ENCODE data around the gene CGN. TPM values are rescaled to one million over a fixed set of nuclear protein-coding genes. Genes with fewer than 3 reads are reported as not detected.
"Not testable (repeated sequence)": the region's sequence is repeated elsewhere in the genome, so short reads cannot be mapped to it uniquely, and the experiment has no call there.

The CGN gene
- total and polyA plus RNA-seq, 10 donors = 0.09 to 0.87 (median 0.27) TPM; not detected in 2

DNA sequence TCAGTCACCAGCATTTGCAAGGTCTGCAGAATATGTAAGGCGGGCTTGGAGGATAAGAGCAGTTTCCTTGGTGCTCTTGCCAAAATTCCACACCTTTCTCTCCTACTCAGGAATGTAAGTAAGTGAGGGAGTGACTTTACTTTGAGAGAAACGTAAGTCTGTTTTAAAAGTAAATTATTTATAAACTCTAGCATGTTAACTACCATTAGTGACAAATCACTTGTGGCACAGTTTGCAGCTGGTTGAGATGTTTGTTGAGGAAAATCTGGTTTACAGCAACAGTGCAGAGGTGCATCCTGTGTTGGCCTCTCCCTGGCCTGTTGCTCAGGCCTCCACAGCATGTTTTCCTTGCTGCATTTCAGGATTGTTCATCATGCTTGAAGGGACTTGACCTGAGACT is 8.5 kb downstream of the CGN start:
- Histone ChIP-seq H3K27ac (no peak overlapping the region), H3K4me3 (no peak overlapping the region), H3K4me1 (no peaks in the 10 kb centered on the region), H3K36me3 (no peaks in the 10 kb centered on the region), H3K27me3 (replicated peaks in 1 of 7) (peaks cover 0 to 5% (median 0%) of the 10 kb centered on the region in 7 donors), H3K9me3 (no peaks in the 10 kb centered on the region)
- intact Hi-C loops (cut with DNase I; ENCODE audit: low total_unique reads) = no loop called here
- no peak for DNase-seq
- WGBS, 5 donors = 80 to 93% (median 86%) methylated on average over 2 of the region's 2 CpGs
- TF ChIP-seq POLR2A (IDR thresholded peaks at IDR 0.05) = no peak
- TF ChIP-seq CTCF (IDR thresholded peaks at IDR 0.05 in 8 of 11, conservative IDR thresholded peaks at IDR 0.05 in 3 of 11) = no peak
- no peak for TF ChIP-seq POLR2AphosphoS5 (IDR thresholded peaks at IDR 0.05)

DNA sequence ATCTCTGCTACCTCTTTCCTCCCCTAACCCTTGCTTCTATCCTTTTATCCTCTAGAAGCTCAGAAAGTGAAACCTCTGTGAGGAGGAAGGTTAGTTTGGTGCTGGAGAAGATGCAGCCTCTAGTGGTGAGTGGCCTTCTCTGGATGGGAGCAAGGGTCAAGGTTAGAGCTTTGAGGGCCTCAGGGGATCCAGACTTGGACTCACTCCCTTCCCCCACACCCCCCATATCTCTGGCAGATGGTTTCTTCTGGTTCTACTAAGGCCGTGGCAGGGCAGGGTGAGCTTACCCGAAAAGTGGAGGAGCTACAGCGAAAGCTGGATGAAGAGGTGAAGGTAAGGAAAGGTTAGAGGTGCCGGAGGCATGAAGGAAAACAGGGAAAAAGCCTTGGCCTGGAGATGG is 9.2 kb downstream of the CGN start:
- 89 to 96% (median 92%) methylated on average over 4 of the region's 4 CpGs for WGBS, 5 donors
- Histone ChIP-seq H3K9me3 (no peaks in the 10 kb centered on the region), H3K36me3 (no peaks in the 10 kb centered on the region), H3K4me1 (no peaks in the 10 kb centered on the region), H3K4me3 (no peak overlapping the region), H3K27me3 (replicated peaks in 1 of 7) (peaks cover 0 to 5% (median 0%) of the 10 kb centered on the region in 7 donors), H3K27ac (no peak overlapping the region)
- intact Hi-C loops (cut with DNase I; ENCODE audit: low total_unique reads) = no loop called here
- TF ChIP-seq CTCF (IDR thresholded peaks at IDR 0.05 in 8 of 11, conservative IDR thresholded peaks at IDR 0.05 in 3 of 11) = no peak
- TF ChIP-seq POLR2AphosphoS5 (IDR thresholded peaks at IDR 0.05) = no peak
- no peak for TF ChIP-seq POLR2A (IDR thresholded peaks at IDR 0.05)
- DNase-seq = no peak

DNA sequence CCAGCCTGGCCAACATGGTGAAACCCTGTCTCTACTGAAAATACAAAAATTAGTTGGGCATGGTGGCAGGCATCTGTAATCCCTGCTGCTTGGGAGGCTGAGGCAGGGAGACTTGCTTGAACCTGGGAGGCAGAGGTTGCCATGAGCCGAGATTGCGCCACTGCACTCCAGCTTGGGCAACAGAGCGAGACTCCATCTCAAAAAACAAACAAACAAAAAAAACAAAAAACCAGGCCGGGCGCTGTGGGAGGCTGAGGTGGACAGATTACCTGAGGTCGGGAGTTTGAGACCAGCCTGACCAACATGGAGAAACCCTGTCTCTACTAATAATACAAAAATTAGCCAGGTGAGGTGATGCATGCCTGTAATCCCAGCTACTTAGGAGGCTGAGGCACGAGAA is 11.2 kb downstream of the CGN start:
- H3K9me3 ChIP-seq; DNase-seq; H3K4me1 ChIP-seq; H3K27me3 ChIP-seq (replicated peaks in 1 of 7); intact Hi-C loops (cut with DNase I; ENCODE audit: low total_unique reads); H3K36me3 ChIP-seq; H3K4me3 ChIP-seq; H3K27ac ChIP-seq: not testable (repeated sequence)
- WGBS, 5 donors = 86 to 94% (median 92%) methylated on average over 7 of the region's 7 CpGs

DNA sequence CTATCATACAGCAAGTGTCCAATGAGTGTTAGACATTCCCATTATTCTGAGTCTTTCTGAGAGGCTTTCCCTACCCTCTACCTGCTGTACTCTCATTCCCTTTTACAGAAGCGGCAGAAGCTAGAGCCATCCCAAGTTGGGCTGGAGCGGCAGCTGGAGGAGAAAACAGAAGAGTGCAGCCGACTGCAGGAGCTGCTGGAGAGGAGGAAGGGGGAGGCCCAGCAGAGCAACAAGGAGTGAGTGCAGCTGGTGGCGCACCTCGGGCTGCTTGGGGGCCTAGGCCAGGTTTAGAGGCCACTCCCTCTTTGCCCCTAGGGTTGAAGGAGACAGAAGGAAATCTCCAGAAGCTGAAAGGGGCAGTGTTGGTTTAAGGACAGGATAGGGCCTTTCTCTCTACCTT is 12.1 kb downstream of the CGN start:
- intact Hi-C loops (cut with DNase I; ENCODE audit: low total_unique reads) = no loop called here
- Histone ChIP-seq H3K4me3 (no peak overlapping the region), H3K27me3 (replicated peaks in 1 of 7) (peaks cover 0 to under 1% (median 0%) of the 10 kb centered on the region in 7 donors), H3K4me1 (no peaks in the 10 kb centered on the region), H3K9me3 (no peaks in the 10 kb centered on the region), H3K36me3 (no peaks in the 10 kb centered on the region), H3K27ac (no peak overlapping the region)
- 77 to 87% (median 83%) methylated on average over 5 of the region's 5 CpGs for WGBS, 5 donors
- DNase-seq = no peak
- no peak for TF ChIP-seq CTCF (IDR thresholded peaks at IDR 0.05 in 8 of 11, conservative IDR thresholded peaks at IDR 0.05 in 3 of 11)
- TF ChIP-seq POLR2A (IDR thresholded peaks at IDR 0.05) = no peak
- TF ChIP-seq POLR2AphosphoS5 (IDR thresholded peaks at IDR 0.05) = no peak

DNA sequence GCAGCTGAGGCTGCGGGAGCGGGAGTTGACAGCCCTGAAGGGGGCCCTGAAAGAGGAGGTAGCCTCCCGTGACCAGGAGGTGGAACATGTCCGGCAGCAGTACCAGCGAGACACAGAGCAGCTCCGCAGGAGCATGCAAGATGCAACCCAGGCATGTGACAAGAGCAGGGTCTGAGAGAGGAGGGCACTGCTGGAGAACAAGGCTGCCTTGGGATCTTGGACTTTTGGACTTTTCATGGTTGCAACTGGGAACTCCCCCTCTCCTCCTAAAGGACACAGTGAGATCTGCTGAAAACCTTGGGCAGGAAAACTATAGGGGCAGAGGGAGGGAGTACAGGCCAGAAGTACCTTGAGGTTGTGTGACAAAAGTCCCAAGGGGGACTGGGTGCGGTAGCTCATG is 13.5 kb downstream of the CGN start:
- H3K4me3 ChIP-seq = no peak overlapping the region
- TF ChIP-seq POLR2A (IDR thresholded peaks at IDR 0.05) (no peak), CTCF (IDR thresholded peaks at IDR 0.05 in 8 of 11, conservative IDR thresholded peaks at IDR 0.05 in 3 of 11) (no peak), POLR2AphosphoS5 (IDR thresholded peaks at IDR 0.05) (no peak)
- intact Hi-C loops (cut with DNase I; ENCODE audit: low total_unique reads) = no loop called here
- WGBS, 5 donors = 81 to 88% (median 84%) methylated on average over 7 of the region's 7 CpGs
- no peaks in the 10 kb centered on the region for H3K36me3 ChIP-seq
- H3K27ac ChIP-seq = no peak overlapping the region
- H3K4me1 ChIP-seq = no peaks in the 10 kb centered on the region
- no peaks in the 10 kb centered on the region for H3K27me3 ChIP-seq (replicated peaks in 1 of 7)
- DNase-seq = no peak
- H3K9me3 ChIP-seq = no peaks in the 10 kb centered on the region

Data from spleen (tissue), 11 donors.